ENCODE results near the gene GGA2. TPM values are rescaled to one million over a fixed set of nuclear protein-coding genes. Genes with fewer than 3 reads are reported as not detected.

Gene GGA2
- total RNA-seq, 2 experiments from 2014 or later: 73.3 to 75.1 TPM

GRCh38 chr16:23500212-23500861 is 10.0 kb downstream of the GGA2 start:
- DNase-seq: no peak
- H3K4me1 Mint-ChIP-seq (ENCODE audit: low read depth): peaks cover 59% of the 10 kb centered on the region
- peaks cover 10% of the 10 kb centered on the region for H3K36me3 Mint-ChIP-seq
- H3K27me3 Mint-ChIP-seq: no peaks in the 10 kb centered on the region
- CTCF ChIA-PET: no interaction called here
- POLR2A ChIA-PET: interaction anchor here (0.6 kb wide), 1 partner anchor 11 kb away, joined by 3 read pairs; no protein-coding TSS in a partner anchor
- H3K27ac Mint-ChIP-seq: no peak overlapping the region
- intact Hi-C loops (cut with micrococcal nuclease): loop anchor here (5.0 to 10.0 kb wide), 3 partner anchors 97 to 174 kb away; partner anchors contain the start of genes DCTN5, NDUFAB1, PALB2 and PLK1
- no peaks in the 10 kb centered on the region for H3K9me3 Mint-ChIP-seq
- no peak overlapping the region for H3K4me3 Mint-ChIP-seq

- Mint-ChIP-seq H3K9me3 (no peaks in the 10 kb centered on the region), H3K36me3 (peaks cover 10% of the 10 kb centered on the region), H3K27ac (no peak overlapping the region), H3K4me3 (no peak overlapping the region), H3K27me3 (no peaks in the 10 kb centered on the region), H3K4me1 (ENCODE audit: low read depth) (peaks cover 53% of the 10 kb centered on the region)
- ChIA-PET CTCF (no interaction called here), POLR2A (interaction anchor here (0.6 kb wide), 1 partner anchor 10 kb away, joined by 3 read pairs; no protein-coding TSS in a partner anchor)
- intact Hi-C loops (cut with micrococcal nuclease): loop anchor here (5.0 to 10.0 kb wide), 3 partner anchors 98 to 175 kb away; partner anchors contain the start of genes DCTN5, NDUFAB1, PALB2 and PLK1
- no peak for DNase-seq
Observed at GRCh38 chr16:23499801-23500200, 10.5 kb downstream of the GGA2 start.

GRCh38 chr16:23498863-23499262 is 11.4 kb downstream of the GGA2 start:
- Mint-ChIP-seq H3K27me3 (no peaks in the 10 kb centered on the region), H3K27ac (peak overlapping the region; percentile 6), H3K9me3 (no peaks in the 10 kb centered on the region), H3K4me3 (no peak overlapping the region), H3K36me3 (peaks cover 11% of the 10 kb centered on the region), H3K4me1 (ENCODE audit: low read depth) (peaks cover 44% of the 10 kb centered on the region)
- no peak for DNase-seq
- POLR2A ChIA-PET: no interaction called here
- intact Hi-C loops (cut with micrococcal nuclease): no loop called here
- CTCF ChIA-PET: interaction anchor here (0.5 kb wide), 1 partner anchor 546 kb away, joined by 3 read pairs; no protein-coding TSS in a partner anchor

GRCh38 chr16:23497543-23497868 is 12.8 kb downstream of the GGA2 start:
- Mint-ChIP-seq H3K4me1 (ENCODE audit: low read depth) (peaks cover 34% of the 10 kb centered on the region), H3K27me3 (no peaks in the 10 kb centered on the region), H3K27ac (no peak overlapping the region), H3K4me3 (no peak overlapping the region), H3K9me3 (no peaks in the 10 kb centered on the region), H3K36me3 (peaks cover 11% of the 10 kb centered on the region)
- intact Hi-C loops (cut with micrococcal nuclease): no loop called here
- CTCF ChIA-PET: no interaction called here
- POLR2A ChIA-PET: no interaction called here
- DNase-seq: no peak

GRCh38 chr16:23496821-23497542 is 13.3 kb downstream of the GGA2 start:
- Mint-ChIP-seq H3K27me3 (no peaks in the 10 kb centered on the region), H3K36me3 (peaks cover 15% of the 10 kb centered on the region), H3K27ac (no peak overlapping the region), H3K4me3 (no peak overlapping the region), H3K9me3 (no peaks in the 10 kb centered on the region), H3K4me1 (ENCODE audit: low read depth) (peaks cover 29% of the 10 kb centered on the region)
- POLR2A ChIA-PET: interaction anchor here (0.7 kb wide), 1 partner anchor 68 kb away, joined by 3 read pairs; no protein-coding TSS in a partner anchor
- CTCF ChIA-PET: interaction anchor here (1.2 kb wide), 1 partner anchor 61 kb away, joined by 3 read pairs; no protein-coding TSS in a partner anchor
- intact Hi-C loops (cut with micrococcal nuclease): no loop called here
- no peak for DNase-seq

GRCh38 chr16:23495671-23496070 is 14.6 kb downstream of the GGA2 start:
- Mint-ChIP-seq H3K4me3 (no peak overlapping the region), H3K27me3 (no peaks in the 10 kb centered on the region), H3K27ac (no peak overlapping the region), H3K4me1 (ENCODE audit: low read depth) (peaks cover 23% of the 10 kb centered on the region), H3K36me3 (peaks cover 18% of the 10 kb centered on the region), H3K9me3 (no peaks in the 10 kb centered on the region)
- intact Hi-C loops (cut with micrococcal nuclease): no loop called here
- ChIA-PET POLR2A (no interaction called here), CTCF (interaction anchor here (1.2 kb wide), 1 partner anchor 60 kb away, joined by 3 read pairs; no protein-coding TSS in a partner anchor)
- no peak for DNase-seq

GRCh38 chr16:23494188-23494587 is 16.1 kb downstream of the GGA2 start:
- no peaks in the 10 kb centered on the region for H3K27me3 Mint-ChIP-seq
- peaks cover 26% of the 10 kb centered on the region for H3K36me3 Mint-ChIP-seq
- H3K4me3 Mint-ChIP-seq: no peak overlapping the region
- intact Hi-C loops (cut with micrococcal nuclease): no loop called here
- DNase-seq: no peak
- no peak overlapping the region for H3K27ac Mint-ChIP-seq
- H3K4me1 Mint-ChIP-seq (ENCODE audit: low read depth): peaks cover 12% of the 10 kb centered on the region
- ChIA-PET POLR2A (no interaction called here), CTCF (no interaction called here)
- no peaks in the 10 kb centered on the region for H3K9me3 Mint-ChIP-seq

GRCh38 chr16:23491490-23492391 is 18.6 kb downstream of the GGA2 start:
- H3K36me3 Mint-ChIP-seq: peaks cover 29% of the 10 kb centered on the region
- intact Hi-C loops (cut with micrococcal nuclease): no loop called here
- H3K27ac Mint-ChIP-seq: no peak overlapping the region
- no peak for DNase-seq
- ChIA-PET CTCF (interaction anchor here (0.7 kb wide), 1 partner anchor 125 kb away, joined by 3 read pairs; no protein-coding TSS in a partner anchor), POLR2A (no interaction called here)
- no peaks in the 10 kb centered on the region for H3K27me3 Mint-ChIP-seq
- no peak overlapping the region for H3K4me3 Mint-ChIP-seq
- H3K4me1 Mint-ChIP-seq (ENCODE audit: low read depth): no peaks in the 10 kb centered on the region
- H3K9me3 Mint-ChIP-seq: no peaks in the 10 kb centered on the region

- no peak for DNase-seq
- POLR2A ChIA-PET: no interaction called here
- Mint-ChIP-seq H3K36me3 (peaks cover 45% of the 10 kb centered on the region), H3K27ac (no peak overlapping the region), H3K27me3 (no peaks in the 10 kb centered on the region), H3K9me3 (no peaks in the 10 kb centered on the region), H3K4me3 (no peak overlapping the region), H3K4me1 (ENCODE audit: low read depth) (peaks cover 2% of the 10 kb centered on the region)
- CTCF ChIA-PET: no interaction called here
- intact Hi-C loops (cut with micrococcal nuclease): no loop called here
Observed at GRCh38 chr16:23486480-23486879, 23.8 kb downstream of the GGA2 start.

- no peak overlapping the region for H3K27ac Mint-ChIP-seq
- peaks cover 43% of the 10 kb centered on the region for H3K36me3 Mint-ChIP-seq
- no peaks in the 10 kb centered on the region for H3K27me3 Mint-ChIP-seq
Observed at GRCh38 chr16:23485841-23486240, 24.5 kb downstream of the GGA2 start.

GRCh38 chr16:23485257-23485614 is 25.1 kb downstream of the GGA2 start:
- Mint-ChIP-seq H3K27me3 (no peaks in the 10 kb centered on the region), H3K27ac (no peak overlapping the region), H3K9me3 (no peaks in the 10 kb centered on the region), H3K4me3 (no peak overlapping the region), H3K4me1 (ENCODE audit: low read depth) (peaks cover 2% of the 10 kb centered on the region), H3K36me3 (peaks cover 44% of the 10 kb centered on the region)
- intact Hi-C loops (cut with micrococcal nuclease): no loop called here
- POLR2A ChIA-PET: no interaction called here
- DNase-seq: no peak
- CTCF ChIA-PET: no interaction called here

More at GRCh38 chr16:23485841-23486240, 24.5 kb downstream of the GGA2 start:
- POLR2A ChIA-PET: no interaction called here
- Mint-ChIP-seq H3K4me1 (ENCODE audit: low read depth) (peaks cover 2% of the 10 kb centered on the region), H3K9me3 (no peaks in the 10 kb centered on the region), H3K4me3 (no peak overlapping the region)
- DNase-seq: no peak
- intact Hi-C loops (cut with micrococcal nuclease): no loop called here
- CTCF ChIA-PET: no interaction called here
